Skin epidermis (tissue), 12 donors: ENCODE results near the gene TUBD1.

Experiments used
- H3K27ac ChIP-seq, 21 experiments: fragments of 200-600 bp; sonication (generic) in 11 of 21; one replicate each; pipeline ENCODE4 v1.5.0; 2020; ENCODE audit warnings: mild to moderate bottlenecking in 3 of 21, inconsistent platforms in 2 of 21, moderate library complexity in 2 of 21
- H3K4me3 ChIP-seq, 7 experiments: fragments of 200-600 bp; sonication (generic) in 2 of 7; one replicate each; pipeline ENCODE4 v1.5.0; 2020; ENCODE audit warnings: inconsistent platforms in 2 of 7, mild to moderate bottlenecking in 2 of 7, moderate library complexity in 1 of 7

TUBD1 gene

GRCh38 chr17:59848385-59848668 is 44.4 kb downstream of the TUBD1 start:
- Histone ChIP-seq H3K27ac (peak overlapping the region in 20 of 21 experiments; percentile 9 to 100 (median 88)), H3K4me3 (no peak overlapping the region)

GRCh38 chr17:59846394-59847165 is 46.2 kb downstream of the TUBD1 start:
- Histone ChIP-seq H3K4me3 (no peak overlapping the region), H3K27ac (peak overlapping the region in 20 of 21 experiments; percentile 78 to 100 (median 89))

GRCh38 chr17:59845595-59846393 is 46.9 kb downstream of the TUBD1 start:
- Histone ChIP-seq H3K27ac (peak overlapping the region in 20 of 21 experiments; percentile 78 to 100 (median 89)), H3K4me3 (no peak overlapping the region)

- H3K27ac ChIP-seq = peak overlapping the region in 20 of 21 experiments; percentile 78 to 100 (median 89)
These were observed 47.7 kb downstream of the TUBD1 start for GRCh38 chr17:59844884-59845594.

DNA sequence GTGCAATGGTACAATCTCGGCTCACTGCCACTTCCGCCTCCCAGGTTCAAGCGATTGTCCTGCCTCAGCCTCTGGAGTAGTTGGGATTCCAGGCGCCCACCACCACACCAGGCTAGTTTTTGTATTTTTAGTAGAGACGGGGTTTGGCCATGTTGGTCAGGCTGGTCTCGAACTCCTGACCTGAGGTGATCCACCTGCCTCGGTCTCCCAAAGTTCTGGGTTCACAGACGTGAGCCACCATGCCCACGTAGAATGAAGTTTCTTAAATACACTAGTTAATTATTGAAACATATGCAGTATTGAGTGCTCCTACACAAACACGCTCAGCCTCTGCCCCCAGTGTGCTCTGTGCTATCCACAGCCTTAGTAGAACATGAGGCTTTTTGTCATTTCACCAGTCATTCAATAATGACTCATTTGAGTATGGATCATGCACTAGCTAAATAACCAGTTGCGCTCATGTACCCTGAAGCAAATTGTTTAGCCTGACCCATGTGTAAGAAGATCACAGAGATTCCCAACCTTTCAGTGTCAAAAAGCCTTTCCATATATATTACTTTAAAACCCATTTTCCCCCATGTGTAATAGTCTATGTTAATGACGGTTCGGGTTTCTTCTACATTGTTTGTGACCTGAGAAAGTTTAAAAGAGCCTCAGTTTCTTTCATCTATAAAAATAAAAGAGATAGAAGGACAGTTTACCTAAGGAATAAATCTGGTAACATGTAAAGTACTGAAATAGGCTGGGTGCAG is 49.7 kb downstream of the TUBD1 start:
- H3K27ac ChIP-seq = peak overlapping the region in 20 of 21 experiments; percentile 24 to 100 (median 97)

More at GRCh38 chr17:59844884-59845594, 47.7 kb downstream of the TUBD1 start:
- no peak overlapping the region for H3K4me3 ChIP-seq

DNA sequence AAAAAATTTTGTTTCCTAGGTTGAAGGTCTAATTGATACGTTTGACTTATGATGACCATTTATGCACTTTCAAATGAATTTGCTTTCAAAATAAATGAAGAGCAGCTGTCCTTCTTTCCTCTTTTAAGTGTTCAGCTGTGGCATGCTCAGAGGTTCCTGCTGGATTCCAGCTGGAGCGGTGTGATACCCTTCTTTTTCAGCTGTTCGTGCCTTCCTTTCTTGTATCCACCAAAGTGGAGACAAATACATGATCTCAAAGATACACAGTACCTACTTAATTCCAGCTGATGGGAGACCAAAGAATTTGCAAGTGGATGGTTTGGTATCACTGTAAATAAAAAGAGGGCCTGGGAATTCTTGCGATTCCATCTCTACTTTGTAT is 50.9 kb downstream of the TUBD1 start:
- Histone ChIP-seq H3K27ac (peak overlapping the region in 20 of 21 experiments; percentile 84 to 100 (median 97)), H3K4me3 (peak overlapping the region; percentile 39 to 86 (median 56))

More for the DNA sequence above, 49.7 kb downstream of the TUBD1 start:
- peak overlapping the region in 3 of 7 experiments; percentile 3 to 86 (median 53) for H3K4me3 ChIP-seq

DNA sequence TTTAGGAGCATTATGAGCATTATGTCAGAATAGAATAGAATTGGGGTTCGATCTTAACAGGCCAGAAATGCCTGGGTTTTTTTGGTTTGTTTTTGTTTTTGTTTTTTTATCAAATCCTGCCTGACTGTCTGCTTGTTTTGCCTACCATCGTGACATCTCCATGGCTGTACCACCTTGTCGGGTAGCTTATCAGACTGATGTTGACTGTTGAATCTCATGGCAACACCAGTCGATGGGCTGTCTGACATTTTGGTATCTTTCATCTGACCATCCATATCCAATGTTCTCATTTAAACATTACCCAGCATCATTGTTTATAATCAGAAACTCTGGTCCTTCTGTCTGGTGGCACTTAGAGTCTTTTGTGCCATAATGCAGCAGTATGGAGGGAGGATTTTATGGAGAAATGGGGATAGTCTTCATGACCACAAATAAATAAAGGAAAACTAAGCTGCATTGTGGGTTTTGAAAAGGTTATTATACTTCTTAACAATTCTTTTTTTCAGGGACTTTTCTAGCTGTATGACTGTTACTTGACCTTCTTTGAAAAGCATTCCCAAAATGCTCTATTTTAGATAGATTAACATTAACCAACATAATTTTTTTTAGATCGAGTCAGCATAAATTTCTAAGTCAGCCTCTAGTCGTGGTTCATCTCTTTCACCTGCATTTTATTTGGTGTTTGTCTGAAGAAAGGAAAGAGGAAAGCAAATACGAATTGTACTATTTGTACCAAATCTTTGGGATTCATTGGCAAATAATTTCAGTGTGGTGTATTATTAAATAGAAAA is 51.5 kb downstream of the TUBD1 start:
- Histone ChIP-seq H3K27ac (peak overlapping the region; percentile 84 to 100 (median 97)), H3K4me3 (peak overlapping the region; percentile 39 to 86 (median 56))

GRCh38 chr17:59840329-59841090 is 52.2 kb downstream of the TUBD1 start:
- Histone ChIP-seq H3K4me3 (peak overlapping the region; percentile 39 to 86 (median 56)), H3K27ac (peak overlapping the region; percentile 84 to 100 (median 97))

DNA sequence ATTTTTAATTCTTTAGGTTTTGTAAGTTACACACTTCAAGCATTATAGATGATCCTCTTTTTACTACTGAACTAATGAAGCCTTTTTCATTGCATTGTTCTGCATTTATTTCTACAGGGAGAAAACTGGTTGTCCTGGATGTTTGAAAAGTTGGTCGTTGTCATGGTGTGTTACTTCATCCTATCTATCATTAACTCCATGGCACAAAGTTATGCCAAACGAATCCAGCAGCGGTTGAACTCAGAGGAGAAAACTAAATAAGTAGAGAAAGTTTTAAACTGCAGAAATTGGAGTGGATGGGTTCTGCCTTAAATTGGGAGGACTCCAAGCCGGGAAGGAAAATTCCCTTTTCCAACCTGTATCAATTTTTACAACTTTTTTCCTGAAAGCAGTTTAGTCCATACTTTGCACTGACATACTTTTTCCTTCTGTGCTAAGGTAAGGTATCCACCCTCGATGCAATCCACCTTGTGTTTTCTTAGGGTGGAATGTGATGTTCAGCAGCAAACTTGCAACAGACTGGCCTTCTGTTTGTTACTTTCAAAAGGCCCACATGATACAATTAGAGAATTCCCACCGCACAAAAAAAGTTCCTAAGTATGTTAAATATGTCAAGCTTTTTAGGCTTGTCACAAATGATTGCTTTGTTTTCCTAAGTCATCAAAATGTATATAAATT is 53.0 kb downstream of the TUBD1 start:
- Histone ChIP-seq H3K4me3 (peak overlapping the region; percentile 39 to 86 (median 56)), H3K27ac (peak overlapping the region; percentile 84 to 100 (median 97))

- Histone ChIP-seq H3K4me3 (peak overlapping the region; percentile 39 to 86 (median 56)), H3K27ac (peak overlapping the region; percentile 84 to 100 (median 97))
These were observed 54.5 kb downstream of the TUBD1 start for GRCh38 chr17:59838052-59838916.

DNA sequence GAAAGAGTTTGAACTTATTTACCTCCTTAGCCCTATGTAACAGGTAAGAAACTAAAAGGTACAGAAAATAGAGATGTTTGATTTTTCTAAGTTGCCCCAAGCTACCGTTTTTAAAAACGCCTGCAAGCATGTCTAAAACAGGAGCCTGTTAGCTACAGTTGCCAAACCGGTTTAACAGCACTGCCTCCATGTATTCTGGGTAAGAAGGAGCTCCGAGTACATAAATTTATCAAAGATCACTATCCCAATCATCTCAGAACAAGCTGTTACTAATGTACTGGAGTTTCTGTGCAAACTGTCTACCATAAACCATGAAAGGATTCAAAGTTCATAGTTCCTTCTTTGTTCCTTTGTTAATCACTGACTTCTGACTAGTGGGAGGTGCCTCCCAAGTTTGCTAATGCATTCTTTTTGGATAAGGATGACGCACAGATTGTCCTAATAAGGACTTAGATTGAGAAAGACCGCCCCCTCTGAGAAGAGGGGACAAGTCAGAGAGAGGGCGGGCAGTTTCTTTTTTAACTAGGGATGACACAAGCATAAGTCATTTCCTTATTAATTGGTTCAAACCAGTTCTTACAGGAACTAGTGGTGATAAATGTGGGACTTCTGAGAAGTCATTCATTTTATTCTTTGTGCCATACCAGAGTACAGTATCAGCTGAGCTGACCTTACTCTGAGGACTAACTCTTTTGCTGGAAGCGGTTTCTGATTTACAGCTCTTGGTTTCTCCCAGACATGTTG is 55.3 kb downstream of the TUBD1 start:
- peak overlapping the region; percentile 39 to 86 (median 56) for H3K4me3 ChIP-seq
- peak overlapping the region; percentile 84 to 100 (median 97) for H3K27ac ChIP-seq

DNA sequence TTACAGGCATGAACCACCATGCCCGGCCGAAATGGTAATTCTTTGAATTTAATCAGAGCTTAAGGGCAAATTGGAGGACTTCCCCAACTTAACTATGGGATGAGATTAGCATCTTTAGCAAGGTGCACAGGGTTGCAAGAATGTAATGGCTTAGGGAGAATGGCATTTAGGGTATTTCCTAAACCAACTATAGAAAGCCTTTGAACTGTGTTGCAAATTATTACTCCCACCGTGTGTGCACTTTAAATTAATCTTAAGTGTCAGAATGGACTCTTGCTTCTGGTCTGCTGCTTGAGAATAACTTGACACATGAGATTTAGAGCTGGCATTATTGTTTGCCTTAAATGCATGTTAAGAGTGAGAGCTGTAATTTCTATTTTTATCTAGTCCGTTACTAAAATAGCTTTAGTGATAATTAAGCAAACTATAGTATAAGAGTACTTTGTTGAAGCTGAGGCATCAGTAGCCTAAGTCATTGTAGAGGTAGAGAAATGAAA is 59.8 kb downstream of the TUBD1 start:
- Histone ChIP-seq H3K27ac (peak overlapping the region in 8 of 21 experiments; percentile 13 to 96 (median 38)), H3K4me3 (no peak overlapping the region)

GRCh38 chr17:59830846-59831486 is 61.8 kb downstream of the TUBD1 start:
- H3K27ac ChIP-seq = peak overlapping the region in 19 of 21 experiments; percentile 66 to 96 (median 87)
- no peak overlapping the region for H3K4me3 ChIP-seq

- Histone ChIP-seq H3K4me3 (peak overlapping the region in 1 of 7 experiments; percentile 5), H3K27ac (peak overlapping the region in 20 of 21 experiments; percentile 31 to 96 (median 86))
These were observed 62.6 kb downstream of the TUBD1 start for GRCh38 chr17:59830007-59830630.
